DMS53 treated with DMSO at 0.1 percent for 48 hours (cell line): ENCODE data around the gene TMEM50A.
"Not testable (repeated sequence)": the region's sequence is repeated elsewhere in the genome, so short reads cannot be mapped to it uniquely, and the experiment has no call there.

ENCODE experiments used
- DNase-seq: peaks from one replicate; lab custom pipeline; 2025; ENCODE audit not compliant: unreplicated experiment; lab: John Stamatoyannopoulos, UW

TMEM50A gene

GRCh38 chr1:25338188-25338981 is at the start of gene TMEM50A:
TMEM50A (plus strand) TSS chr1:25338334; CDS start chr1:25340487, 2,153 bp downstream.
- peak; percentile 49 for DNase-seq

DNA sequence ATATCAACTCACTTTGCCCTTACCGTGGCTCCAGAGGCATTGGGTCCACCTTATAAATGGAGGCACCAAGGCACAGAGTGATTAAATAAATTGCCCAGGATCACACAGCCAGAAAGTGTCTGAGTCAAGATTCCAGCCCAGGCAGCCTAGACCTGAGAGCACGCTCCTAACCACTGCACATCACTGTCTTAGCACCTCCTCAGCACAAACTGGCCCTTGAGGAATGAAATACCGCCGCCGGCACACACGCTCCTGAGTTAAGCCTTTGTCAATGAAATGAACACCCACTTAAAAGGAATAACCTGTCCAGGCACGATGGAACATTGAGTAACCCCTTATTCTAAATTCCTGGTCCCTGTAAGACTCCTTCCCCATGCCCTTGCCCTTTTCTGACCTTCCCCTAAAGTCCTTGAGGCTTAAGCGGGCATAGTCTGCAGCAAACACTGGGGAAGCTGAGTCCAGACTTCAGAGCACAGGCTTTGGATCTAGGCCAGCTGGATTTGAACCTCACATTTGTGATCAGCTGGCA is 49.5 kb upstream of the TMEM50A start:
- not testable (repeated sequence) for DNase-seq

DNA sequence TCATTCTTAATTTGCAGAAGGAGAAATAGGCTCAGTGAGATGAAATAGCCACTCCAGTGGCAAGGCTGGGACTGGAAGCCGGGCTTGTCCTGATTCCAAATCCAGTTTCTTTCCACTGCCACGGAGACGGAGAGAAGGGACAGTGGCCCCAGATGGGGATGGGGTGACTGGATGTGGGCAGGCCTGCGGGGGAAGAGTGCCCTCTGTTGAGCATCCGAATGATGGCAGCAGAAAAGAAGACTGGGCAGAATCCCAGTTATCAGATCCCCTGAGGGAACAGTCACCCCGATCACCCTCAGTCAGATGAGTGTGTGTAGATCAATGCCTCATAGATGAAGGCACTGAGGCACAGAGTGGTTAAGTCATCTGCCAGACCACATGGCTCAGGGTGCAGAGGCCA is 48.1 kb upstream of the TMEM50A start:
- DNase-seq = not testable (repeated sequence)

- DNase-seq = not testable (repeated sequence)
These were observed 44.7 kb upstream of the TMEM50A start for GRCh38 chr1:25293426-25293825.

DNA sequence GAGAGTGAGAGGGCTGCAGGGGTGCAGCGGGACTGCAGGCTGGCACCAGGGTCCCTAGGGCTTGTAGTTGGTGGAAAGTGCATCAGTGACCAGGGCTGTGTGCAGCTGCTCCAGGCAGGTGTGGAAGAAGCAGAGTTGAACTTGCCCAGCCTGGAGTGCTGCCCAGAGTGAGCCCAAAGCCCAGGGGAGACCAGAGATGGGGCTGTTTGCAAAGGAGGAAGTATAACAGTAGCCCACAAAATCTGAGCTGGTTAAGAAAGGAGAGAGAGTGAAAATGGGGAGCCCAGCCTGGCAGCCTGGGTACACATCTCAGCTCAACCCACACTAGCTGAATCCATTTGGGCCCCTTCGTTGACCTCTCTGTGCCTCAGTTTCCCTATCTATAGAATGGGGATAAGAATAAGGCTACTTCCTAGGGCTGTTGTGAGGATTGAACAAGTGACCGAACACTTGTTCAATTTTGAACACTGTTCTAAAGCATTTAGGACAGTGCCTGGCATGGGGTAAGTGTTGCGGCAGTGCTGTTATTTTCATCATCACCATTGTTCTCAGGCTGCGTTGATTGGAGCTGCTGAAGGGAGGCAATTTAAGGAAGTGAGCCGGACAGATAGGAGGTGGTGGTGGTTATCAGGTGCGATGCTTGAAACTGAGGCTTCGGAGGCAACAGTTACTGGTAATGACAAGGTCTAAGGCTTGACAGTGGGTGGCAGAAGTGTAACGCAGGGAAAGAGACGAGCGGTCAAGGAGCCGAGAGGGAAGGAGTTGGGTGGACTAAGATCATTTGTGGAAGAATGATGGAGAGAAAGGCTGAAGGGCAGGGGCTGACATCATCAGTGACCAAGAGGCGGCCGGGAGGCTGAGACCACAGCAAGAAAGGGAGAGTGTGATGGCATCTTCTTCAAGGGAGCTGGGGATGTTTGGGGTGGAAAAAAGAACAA is 43.0 kb upstream of the TMEM50A start:
- DNase-seq = not testable (repeated sequence)

GRCh38 chr1:25296501-25296900 is 41.6 kb upstream of the TMEM50A start:
- not testable (repeated sequence) for DNase-seq

- not testable (repeated sequence) for DNase-seq
These were observed 37.4 kb upstream of the TMEM50A start for GRCh38 chr1:25300729-25301128.

DNA sequence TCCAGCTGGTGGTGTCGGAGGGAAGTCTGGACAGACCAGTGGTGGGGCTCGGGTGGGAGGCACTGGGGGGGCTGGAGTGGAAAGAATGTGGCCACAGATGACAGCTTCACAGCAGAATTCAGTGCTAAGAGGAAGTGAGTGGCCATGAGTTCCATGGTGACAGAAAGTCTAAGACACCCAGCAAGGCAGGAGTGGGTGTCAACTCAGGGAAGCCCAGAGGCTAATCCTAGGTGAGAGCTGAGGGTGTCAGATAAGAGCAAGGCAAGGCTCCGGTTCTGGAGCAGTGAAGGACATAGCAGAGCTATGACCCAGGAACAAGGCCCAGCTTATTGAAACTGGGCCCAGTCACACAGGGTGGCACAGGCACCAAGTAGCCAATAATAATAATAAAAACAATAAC is 35.8 kb upstream of the TMEM50A start:
- DNase-seq = not testable (repeated sequence)

- not testable (repeated sequence) for DNase-seq
These were observed 33.2 kb upstream of the TMEM50A start for GRCh38 chr1:25304936-25305335.

- not testable (repeated sequence) for DNase-seq
These were observed 30.0 kb upstream of the TMEM50A start for GRCh38 chr1:25308168-25308567.

- DNase-seq = not testable (repeated sequence)
These were observed 29.0 kb upstream of the TMEM50A start for GRCh38 chr1:25309085-25309484.

DNA sequence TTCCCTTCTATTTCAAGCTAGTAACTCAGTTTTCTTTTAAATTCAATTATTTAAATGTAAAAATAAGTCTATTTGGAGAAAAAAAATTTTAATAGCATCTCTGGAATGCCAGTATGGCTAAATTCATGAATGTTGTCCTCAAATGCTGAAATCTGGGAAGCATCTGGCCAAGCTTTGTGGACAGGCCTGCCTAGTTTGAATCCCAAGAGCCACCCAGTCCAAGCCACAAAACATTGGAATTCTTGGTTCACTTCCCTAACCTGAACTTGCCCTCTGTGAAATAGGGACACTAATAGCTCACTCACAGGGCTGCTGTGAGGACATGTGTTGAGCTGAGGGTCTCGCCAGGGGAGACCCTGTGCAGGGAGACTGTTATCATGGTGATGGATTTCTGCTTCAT is 28.6 kb upstream of the TMEM50A start:
- not testable (repeated sequence) for DNase-seq

- not testable (repeated sequence) for DNase-seq
These were observed 25.2 kb upstream of the TMEM50A start for GRCh38 chr1:25312806-25313470.

DNA sequence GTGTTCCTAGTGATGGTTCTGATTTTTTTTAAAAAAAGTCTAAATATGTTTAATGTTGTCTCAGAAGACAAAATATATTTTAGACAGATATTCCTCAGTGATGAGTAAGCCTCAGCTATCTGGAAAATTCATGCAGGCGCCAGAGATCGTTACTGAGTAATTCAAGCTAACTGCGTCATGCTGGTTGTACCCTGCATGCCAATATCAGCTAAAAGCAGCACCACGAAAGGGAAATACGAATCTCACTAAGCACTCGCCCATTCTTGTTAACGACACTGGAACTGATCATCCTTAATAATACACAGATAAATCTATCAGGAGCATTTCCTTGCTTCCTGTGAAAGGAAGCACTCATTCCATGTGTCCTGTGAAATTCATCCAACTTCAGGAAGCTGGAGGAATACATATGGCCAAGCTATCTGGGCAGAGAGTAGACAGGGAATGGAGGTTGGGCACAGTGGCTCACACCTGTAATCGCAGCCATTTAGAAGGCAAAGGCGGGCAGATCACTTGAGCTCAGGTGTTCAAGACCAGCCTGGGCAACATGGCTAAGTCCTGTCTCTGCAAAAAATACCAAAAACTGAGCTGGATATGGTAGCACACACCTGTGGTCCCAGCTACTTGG is 17.7 kb upstream of the TMEM50A start:
- DNase-seq = not testable (repeated sequence)

DNA sequence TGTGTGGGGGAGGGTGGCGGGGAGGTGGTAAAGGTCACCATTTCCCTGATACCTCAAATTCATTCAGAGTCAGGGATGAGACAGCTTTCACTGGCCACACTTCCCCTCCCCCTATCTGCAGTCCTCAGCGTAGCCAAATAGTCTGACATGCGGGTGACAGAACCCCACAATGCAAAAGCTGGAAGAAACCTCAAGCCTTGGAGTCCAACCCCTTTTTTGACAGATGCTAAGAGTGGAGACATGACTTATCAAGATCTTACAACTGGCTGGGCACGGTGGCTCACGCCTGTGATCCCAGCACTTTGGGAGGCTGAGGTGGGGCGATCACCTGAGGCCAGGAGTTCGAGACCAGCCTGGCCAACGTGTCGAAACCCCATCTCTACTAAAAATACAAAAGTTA is 16.0 kb upstream of the TMEM50A start:
- DNase-seq = not testable (repeated sequence)

GRCh38 chr1:25324407-25324806 is 13.7 kb upstream of the TMEM50A start:
- not testable (repeated sequence) for DNase-seq

DNA sequence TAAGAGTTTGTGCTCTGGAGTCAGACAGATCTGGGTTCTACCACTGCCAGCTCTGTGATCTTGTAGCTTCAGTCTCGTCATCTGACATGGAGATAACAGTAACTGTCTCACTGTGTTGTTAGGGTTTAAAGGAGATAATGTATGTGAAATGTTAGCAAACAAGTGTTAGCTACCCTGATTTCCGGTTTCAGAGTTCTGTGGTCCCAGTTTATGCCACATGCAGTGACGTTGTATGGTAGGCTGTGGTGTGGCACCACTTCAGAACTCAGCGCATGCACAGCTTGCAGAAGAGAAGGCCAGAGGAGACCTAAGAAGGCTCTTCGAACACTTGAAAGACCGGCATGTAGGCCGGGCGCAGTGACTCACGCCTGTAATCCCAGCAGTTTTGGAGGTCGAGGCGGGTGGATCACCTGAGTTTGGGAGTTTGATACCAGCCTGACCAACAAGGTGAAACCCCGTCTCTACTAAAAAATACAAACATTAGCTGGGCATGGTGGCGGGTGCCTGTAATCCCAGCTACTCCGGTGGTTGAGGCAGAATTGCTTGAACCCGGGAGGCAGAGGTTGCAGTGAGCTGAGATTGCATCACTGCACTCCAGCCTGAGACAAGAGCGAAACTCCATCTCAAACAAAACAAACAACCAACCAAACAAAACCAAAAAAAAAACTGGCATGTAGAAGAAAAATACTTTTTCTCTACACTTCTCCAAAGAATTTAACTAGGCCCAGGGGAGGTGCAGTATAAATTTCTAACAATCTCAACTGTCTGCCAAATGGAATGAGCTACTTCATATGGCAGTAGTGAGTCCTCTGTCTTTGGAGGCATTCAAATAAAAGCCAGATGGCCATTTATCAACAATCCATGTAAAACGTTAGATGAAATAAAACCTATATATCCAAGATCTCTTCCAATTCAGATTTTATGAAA is 10.0 kb upstream of the TMEM50A start:
- not testable (repeated sequence) for DNase-seq

GRCh38 chr1:25328791-25329185 is 9.3 kb upstream of the TMEM50A start:
- not testable (repeated sequence) for DNase-seq

- not testable (repeated sequence) for DNase-seq
These were observed 8.8 kb upstream of the TMEM50A start for GRCh38 chr1:25329336-25329735.
